ENCODE data around the gene SSC4D. TPM values are rescaled to one million over a fixed set of nuclear protein-coding genes. Genes with fewer than 3 reads are reported as not detected.
"Not testable (repeated sequence)": the region's sequence is repeated elsewhere in the genome, so short reads cannot be mapped to it uniquely, and the experiment has no call there.

Gene SSC4D
- total and polyA plus RNA-seq, 2 donors, result 0.37 to 0.68 TPM

DNA sequence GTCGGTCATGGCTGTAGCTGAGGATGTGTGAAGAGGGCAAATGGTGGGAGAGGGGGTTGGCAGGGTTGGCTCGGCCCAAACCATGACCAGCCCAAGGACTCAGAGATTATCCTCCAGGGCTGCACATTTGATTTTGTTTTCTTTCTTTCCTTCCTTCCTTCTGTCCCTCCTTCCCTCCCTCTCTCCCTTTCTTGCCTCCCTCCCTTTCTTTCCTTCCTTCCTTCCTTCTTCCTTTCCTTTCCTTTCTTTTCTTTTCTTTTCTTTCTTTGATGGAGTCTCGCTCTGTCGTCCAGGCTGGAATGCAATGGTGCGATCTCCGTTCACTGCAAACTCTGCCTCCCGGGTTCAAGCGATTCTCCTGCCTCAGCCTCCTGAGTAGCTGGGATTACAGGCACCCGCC is 3.8 kb downstream of the SSC4D start:
- H3K27ac ChIP-seq (ENCODE audit: low read depth), result no peak overlapping the region
- H3K4me3 ChIP-seq (ENCODE audit: low read depth, low read length), result no peak overlapping the region
- H3K4me1 ChIP-seq (ENCODE audit: insufficient read depth), result no peaks in the 10 kb centered on the region
- WGBS, result 90% methylated on average over 9 of the region's 9 CpGs
- DNase-seq (ENCODE audit: extremely low spot score), result no peak
- no peaks in the 10 kb centered on the region for H3K36me3 ChIP-seq (ENCODE audit: insufficient read depth)

GRCh38 chr7:76403780-76404494 is 5.6 kb downstream of the SSC4D start:
- Histone ChIP-seq H3K4me1 (ENCODE audit: insufficient read depth) (no peaks in the 10 kb centered on the region), H3K36me3 (ENCODE audit: insufficient read depth) (no peaks in the 10 kb centered on the region), H3K27ac (ENCODE audit: low read depth) (no peak overlapping the region), H3K4me3 (ENCODE audit: low read depth, low read length) (no peak overlapping the region)
- 89% methylated on average over 10 of the region's 10 CpGs for WGBS
- no peak for DNase-seq (ENCODE audit: extremely low spot score)

GRCh38 chr7:76403097-76403496 is 6.4 kb downstream of the SSC4D start:
- not testable (repeated sequence) for H3K36me3 ChIP-seq (ENCODE audit: insufficient read depth); H3K4me1 ChIP-seq (ENCODE audit: insufficient read depth); DNase-seq (ENCODE audit: extremely low spot score); H3K4me3 ChIP-seq (ENCODE audit: low read depth, low read length); H3K27ac ChIP-seq (ENCODE audit: low read depth)
- 78% methylated on average over 8 of the region's 8 CpGs for WGBS

- Histone ChIP-seq H3K27ac (ENCODE audit: low read depth) (no peak overlapping the region), H3K4me1 (ENCODE audit: insufficient read depth) (no peaks in the 10 kb centered on the region), H3K4me3 (ENCODE audit: low read depth, low read length) (no peak overlapping the region), H3K36me3 (ENCODE audit: insufficient read depth) (no peaks in the 10 kb centered on the region)
- no peak for DNase-seq (ENCODE audit: extremely low spot score)
- WGBS, result 94% methylated on average over 23 of the region's 23 CpGs
These were observed 9.2 kb downstream of the SSC4D start for GRCh38 chr7:76400248-76400647.

GRCh38 chr7:76397409-76398183 is 11.9 kb downstream of the SSC4D start:
- DNase-seq (ENCODE audit: extremely low spot score), result no peak
- Histone ChIP-seq H3K4me3 (ENCODE audit: low read depth, low read length) (peak overlapping the region; percentile 33), H3K27ac (ENCODE audit: low read depth) (no peak overlapping the region), H3K36me3 (ENCODE audit: insufficient read depth) (no peaks in the 10 kb centered on the region), H3K4me1 (ENCODE audit: insufficient read depth) (no peaks in the 10 kb centered on the region)
- WGBS, result 16% methylated on average over 45 of the region's 45 CpGs

DNA sequence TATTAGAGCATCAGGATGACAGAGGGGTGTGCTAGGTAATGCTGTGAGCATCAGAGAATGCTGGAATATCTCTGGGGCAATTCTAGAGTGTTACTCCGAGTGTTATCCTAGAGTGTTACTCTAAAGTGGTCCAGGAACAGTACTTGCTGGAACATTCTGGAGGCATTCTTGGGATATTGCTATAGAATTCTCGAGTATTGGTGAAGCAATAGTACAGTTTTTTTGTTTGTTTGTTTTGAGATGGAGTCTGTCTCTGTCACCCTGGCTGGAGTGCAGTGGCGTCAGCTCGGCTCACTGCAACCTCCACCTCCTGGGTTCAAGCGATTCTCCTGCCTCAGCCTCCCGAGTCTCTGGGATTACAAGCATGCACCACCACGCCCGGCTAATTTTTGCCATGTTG is 12.6 kb downstream of the SSC4D start:
- no peak for DNase-seq (ENCODE audit: extremely low spot score)
- WGBS, result 58% methylated on average over 8 of the region's 8 CpGs
- Histone ChIP-seq H3K36me3 (ENCODE audit: insufficient read depth) (no peaks in the 10 kb centered on the region), H3K4me1 (ENCODE audit: insufficient read depth) (no peaks in the 10 kb centered on the region), H3K27ac (ENCODE audit: low read depth) (no peak overlapping the region), H3K4me3 (ENCODE audit: low read depth, low read length) (no peak overlapping the region)

DNA sequence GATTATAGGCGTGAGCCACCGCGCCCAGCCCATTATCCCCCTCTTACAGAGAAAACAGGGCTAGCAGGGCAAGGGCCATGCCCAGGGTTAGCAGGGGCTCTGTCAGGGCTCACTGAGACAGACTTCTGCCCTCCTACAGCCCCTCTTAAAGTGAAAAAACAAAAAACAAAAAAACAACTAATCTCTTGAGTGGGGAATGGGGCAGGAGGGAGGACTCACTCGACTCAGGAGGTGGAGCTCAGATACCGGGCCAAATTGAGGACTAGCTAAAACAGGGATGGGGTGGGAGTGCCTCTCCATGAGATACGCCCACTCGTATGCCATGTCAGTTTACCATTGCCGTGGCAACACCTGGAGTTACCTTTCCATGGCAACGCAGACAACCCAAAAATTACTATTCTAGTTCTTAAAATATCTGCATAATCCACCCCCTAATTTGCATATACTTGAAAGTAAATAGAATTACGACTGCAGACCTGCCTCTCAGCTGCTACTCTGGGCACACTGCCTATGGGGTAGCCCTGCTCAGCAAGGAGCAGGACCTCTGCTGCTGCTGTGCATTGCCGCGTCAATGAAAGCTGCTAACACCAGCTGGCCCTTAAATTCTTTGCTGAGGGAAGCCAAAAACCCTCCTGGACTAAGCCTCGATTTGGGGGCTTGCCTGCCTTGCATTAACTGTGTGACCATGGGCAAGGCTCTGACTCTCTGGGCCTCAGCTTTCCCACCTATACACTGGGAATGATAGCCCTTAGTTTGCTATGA is 13.4 kb downstream of the SSC4D start:
- no peak overlapping the region for H3K27ac ChIP-seq (ENCODE audit: low read depth)
- H3K4me3 ChIP-seq (ENCODE audit: low read depth, low read length), result no peak overlapping the region
- H3K36me3 ChIP-seq (ENCODE audit: insufficient read depth), result no peaks in the 10 kb centered on the region
- H3K4me1 ChIP-seq (ENCODE audit: insufficient read depth), result no peaks in the 10 kb centered on the region
- DNase-seq (ENCODE audit: extremely low spot score), result no peak
- WGBS, result 59% methylated on average over 13 of the region's 13 CpGs

DNA sequence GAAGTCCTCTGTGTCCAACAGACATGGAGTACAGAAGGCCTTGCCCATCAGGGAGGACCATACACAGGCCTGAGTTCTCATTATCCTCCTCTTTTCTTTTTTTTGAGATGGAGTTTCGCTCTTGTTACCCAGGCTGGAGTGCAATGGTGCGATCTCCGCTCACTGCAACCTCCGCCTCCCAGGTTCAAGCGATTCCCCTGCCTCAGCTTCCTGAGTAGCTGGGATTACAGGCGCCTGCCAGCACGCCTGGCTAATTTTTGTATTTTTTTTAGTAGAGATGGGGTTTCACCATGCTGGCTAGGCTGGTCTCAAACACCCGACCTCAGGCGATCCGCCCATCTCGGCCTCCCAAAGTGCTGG is 13.9 kb downstream of the SSC4D start:
- not testable (repeated sequence) for H3K4me1 ChIP-seq (ENCODE audit: insufficient read depth); H3K4me3 ChIP-seq (ENCODE audit: low read depth, low read length); H3K36me3 ChIP-seq (ENCODE audit: insufficient read depth); H3K27ac ChIP-seq (ENCODE audit: low read depth); DNase-seq (ENCODE audit: extremely low spot score)
- WGBS, result 91% methylated on average over 11 of the region's 11 CpGs

- no peak overlapping the region for H3K27ac ChIP-seq (ENCODE audit: low read depth)
- 89% methylated on average over 9 of the region's 9 CpGs for WGBS
- DNase-seq (ENCODE audit: extremely low spot score), result no peak
- H3K4me1 ChIP-seq (ENCODE audit: insufficient read depth), result no peaks in the 10 kb centered on the region
- no peak overlapping the region for H3K4me3 ChIP-seq (ENCODE audit: low read depth, low read length)
- H3K36me3 ChIP-seq (ENCODE audit: insufficient read depth), result no peaks in the 10 kb centered on the region
These were observed 14.5 kb downstream of the SSC4D start for GRCh38 chr7:76394957-76395356.

DNA sequence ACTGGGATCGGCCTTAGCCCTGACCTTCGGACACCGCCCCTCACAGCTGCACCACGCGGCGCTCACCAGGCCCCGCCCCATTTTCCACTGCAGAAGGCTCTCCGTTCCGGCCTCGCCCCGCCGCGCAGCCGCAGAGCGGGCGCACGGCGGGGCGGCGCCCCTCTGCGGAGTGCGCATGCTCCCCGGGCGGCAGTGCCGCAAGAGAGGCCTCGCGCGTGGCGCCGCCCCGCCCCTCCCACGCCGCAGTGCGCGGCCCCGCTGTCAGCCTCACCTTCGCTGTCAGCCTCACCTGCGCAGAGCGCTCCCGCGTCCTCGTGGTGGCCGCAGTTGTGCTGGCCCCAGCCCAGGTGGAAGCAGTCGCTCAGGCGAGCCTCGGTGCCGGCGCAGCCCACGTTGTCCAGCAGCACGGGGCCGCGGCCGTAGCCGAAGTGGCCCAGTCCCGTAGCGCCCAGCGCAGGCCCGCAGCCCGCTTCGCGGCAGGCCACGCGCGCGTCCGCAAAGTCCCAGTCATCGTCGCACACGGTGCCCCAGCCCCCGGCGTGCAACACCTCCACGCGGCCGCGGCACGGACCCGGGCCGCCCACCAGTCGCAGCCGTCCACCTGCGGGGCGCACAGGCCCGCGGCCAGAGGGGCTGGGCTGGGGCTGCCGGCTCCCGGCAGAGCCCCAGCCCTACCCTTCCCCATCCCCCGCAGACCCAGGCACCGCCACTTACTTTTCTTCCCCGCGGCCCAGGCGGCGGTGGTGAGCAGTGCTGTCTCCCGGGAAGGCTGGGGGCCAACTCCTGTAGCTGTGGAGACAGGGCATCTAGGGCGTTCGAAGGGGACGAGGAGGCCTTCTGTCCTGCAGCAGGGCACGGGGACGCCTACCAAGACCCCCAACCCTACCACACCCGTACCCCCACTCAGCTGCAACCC is 16.1 kb downstream of the SSC4D start:
- peak; percentile 69 for DNase-seq (ENCODE audit: extremely low spot score)
- 3% methylated on average over 99 of the region's 99 CpGs for WGBS
- no peaks in the 10 kb centered on the region for H3K4me1 ChIP-seq (ENCODE audit: insufficient read depth)

DNA sequence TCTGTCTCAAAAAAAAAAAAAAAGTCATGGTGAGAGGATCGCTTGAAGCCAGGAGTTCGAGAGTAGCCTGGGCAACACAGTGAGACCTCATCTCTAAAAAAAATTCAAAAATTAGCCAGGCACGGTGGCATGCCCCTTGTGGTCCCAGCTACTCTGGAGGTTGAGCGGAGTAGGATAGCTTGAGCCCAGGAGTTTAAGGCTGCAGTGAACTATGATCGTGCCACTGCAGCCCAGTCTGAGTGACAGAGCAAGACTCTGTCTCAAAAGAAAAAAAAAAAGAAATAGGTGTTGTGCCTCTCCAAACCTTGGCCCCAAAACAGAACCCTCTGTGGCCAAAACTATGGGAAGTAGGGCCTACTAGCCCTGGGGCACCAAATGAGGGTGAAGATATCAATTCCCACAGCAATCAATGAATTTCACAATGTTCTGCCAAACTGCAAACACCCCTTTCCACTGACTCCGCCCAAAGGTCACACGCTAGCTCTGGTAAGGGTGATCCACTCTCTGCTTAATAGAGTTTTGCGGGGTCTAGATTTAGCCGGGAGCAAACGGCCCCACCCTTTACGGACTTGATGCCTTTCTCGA is 16.9 kb downstream of the SSC4D start:
- WGBS, result 42% methylated on average over 12 of the region's 12 CpGs
- DNase-seq (ENCODE audit: extremely low spot score), result no peak
- Histone ChIP-seq H3K36me3 (ENCODE audit: insufficient read depth) (no peaks in the 10 kb centered on the region), H3K27ac (ENCODE audit: low read depth) (peak overlapping the region; percentile 46), H3K4me1 (ENCODE audit: insufficient read depth) (no peaks in the 10 kb centered on the region), H3K4me3 (ENCODE audit: low read depth, low read length) (peak overlapping the region; percentile 56)

More for the DNA sequence above, 16.1 kb downstream of the SSC4D start:
- Histone ChIP-seq H3K36me3 (ENCODE audit: insufficient read depth) (no peaks in the 10 kb centered on the region), H3K4me3 (ENCODE audit: low read depth, low read length) (peak overlapping the region; percentile 56), H3K27ac (ENCODE audit: low read depth) (peak overlapping the region; percentile 61)

GRCh38 chr7:76390092-76390491 is 19.4 kb downstream of the SSC4D start:
- Histone ChIP-seq H3K27ac (ENCODE audit: low read depth) (no peak overlapping the region), H3K4me1 (ENCODE audit: insufficient read depth) (no peaks in the 10 kb centered on the region), H3K36me3 (ENCODE audit: insufficient read depth) (no peaks in the 10 kb centered on the region), H3K4me3 (ENCODE audit: low read depth, low read length) (no peak overlapping the region)
- 95% methylated on average over 13 of the region's 13 CpGs for WGBS
- DNase-seq (ENCODE audit: extremely low spot score), result no peak

DNA sequence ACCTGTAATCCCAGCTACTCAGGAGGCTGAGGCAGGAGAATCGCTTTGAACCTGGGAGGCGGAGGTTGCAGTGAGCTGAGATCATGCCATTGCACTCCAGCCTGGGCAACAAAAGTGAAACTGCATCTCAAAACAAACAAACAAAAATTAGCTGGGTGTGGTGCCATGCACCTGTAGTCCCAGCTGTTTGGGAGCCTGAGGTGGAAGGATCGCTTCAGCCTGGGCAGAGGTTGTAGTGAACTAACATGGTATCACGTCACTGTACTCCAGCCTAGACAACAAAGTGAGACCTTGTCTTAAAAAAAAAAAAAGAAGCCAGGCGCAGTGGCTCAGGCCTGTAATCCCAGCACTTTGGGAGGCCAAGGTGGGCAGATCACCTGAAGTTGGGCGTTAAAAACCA is 21.7 kb downstream of the SSC4D start:
- not testable (repeated sequence) for H3K4me1 ChIP-seq (ENCODE audit: insufficient read depth); H3K36me3 ChIP-seq (ENCODE audit: insufficient read depth); H3K4me3 ChIP-seq (ENCODE audit: low read depth, low read length); DNase-seq (ENCODE audit: extremely low spot score); H3K27ac ChIP-seq (ENCODE audit: low read depth)
- 97% methylated on average over 6 of the region's 6 CpGs for WGBS
